Neural cell (in vitro differentiated cells): ENCODE measurements around the gene EOMES. TPM values are rescaled to one million over a fixed set of nuclear protein-coding genes. Genes with fewer than 3 reads are reported as not detected.

Source experiments
- H2AFZ ChIP-seq: fragments of 200-600, 300-800 bp; sonication (generic), shearing (Covaris generic); 2 replicates; pipeline ENCODE4 v1.6.0; 2014; ENCODE audit warnings: low read depth, mild to moderate bottlenecking, antibody characterized with exemption, low read length, moderate library complexity
- H3F3A ChIP-seq: fragments of 200-600 bp; shearing (Covaris generic); 2 replicates; pipeline ENCODE4 v1.6.1; 2016; ENCODE audit warnings: mild to moderate bottlenecking, moderate library complexity, mixed read lengths, antibody characterized with exemption, low read length; ENCODE audit not compliant: insufficient read depth, poor library complexity, severe bottlenecking
- H3K27ac ChIP-seq: fragments of 200-600, 300-800 bp; sonication (generic), shearing (Covaris generic); 2 replicates; pipeline ENCODE4 v1.5.1; 2014; ENCODE audit warnings: mild to moderate bottlenecking, low read length, moderate library complexity
- H3K27me3 ChIP-seq: fragments of 300-800, 200-600 bp; sonication (generic), shearing (Covaris generic); 2 replicates; pipeline ENCODE4 v1.6.0; 2014; ENCODE audit warnings: mild to moderate bottlenecking, low read depth, low read length, moderate library complexity; ENCODE audit not compliant: insufficient read depth
- H3K36me3 ChIP-seq: fragments of 300-800, 200-600 bp; sonication (generic), shearing (Covaris generic); 2 replicates; pipeline ENCODE4 v1.5.1; 2014; ENCODE audit warnings: mild to moderate bottlenecking, antibody characterized with exemption, low read length, moderate library complexity; ENCODE audit not compliant: insufficient read depth
- H3K4me2 ChIP-seq: fragments of 300-800, 200-600 bp; sonication (generic), shearing (Covaris generic); 2 replicates; pipeline ENCODE4 v1.6.0; 2014; ENCODE audit warnings: mild to moderate bottlenecking, low read length
- H3K4me3 ChIP-seq: fragments of 300-800, 200-600 bp; sonication (generic), shearing (Covaris generic); 2 replicates; pipeline ENCODE4 v1.5.1; 2014; ENCODE audit warnings: mild to moderate bottlenecking, low read length, moderate library complexity
- H3K79me2 ChIP-seq: fragments of 200-600 bp; shearing (Covaris generic); replicated peaks from 2 replicates; pipeline ENCODE4 v1.6.0; 2014; ENCODE audit warnings: mild to moderate bottlenecking, low read length, moderate library complexity; ENCODE audit not compliant: insufficient read depth
- H3K9ac ChIP-seq: fragments of 300-800, 200-600 bp; sonication (generic), shearing (Covaris generic); 2 replicates; pipeline ENCODE4 v1.6.1; 2016; ENCODE audit warnings: mild to moderate bottlenecking, low read length, mixed read lengths
- H3K9me2 ChIP-seq: fragments of 200-600 bp; shearing (Covaris generic); 2 replicates; pipeline ENCODE4 v1.6.1; 2016; ENCODE audit warnings: mild to moderate bottlenecking, low read length, mixed read lengths; ENCODE audit not compliant: insufficient read depth
- H3K9me3 ChIP-seq: fragments of 200-600, 300-800 bp; sonication (generic), shearing (Covaris generic); 2 replicates; pipeline ENCODE4 v1.6.1; 2016; ENCODE audit warnings: mild to moderate bottlenecking, mixed run types, low read length, moderate library complexity, mixed read lengths
- H4K20me1 ChIP-seq: fragments of 200-600 bp; shearing (Covaris generic); 2 replicates; pipeline ENCODE4 v1.6.1; 2016; ENCODE audit warnings: mild to moderate bottlenecking, mixed run types; ENCODE audit not compliant: insufficient read depth
- EP300 ChIP-seq: fragments of 450-650 bp; conservative IDR thresholded peaks from 2 replicates; pipeline ENCODE4 v1.6.1; 2014; ENCODE audit warnings: antibody characterized with exemption, mild to moderate bottlenecking, moderate library complexity; ENCODE audit not compliant: poor library complexity, severe bottlenecking
- EZH2 ChIP-seq: fragments of 200-600, 300-800 bp; shearing (Covaris generic), sonication (generic); IDR thresholded peaks from 2 replicates; pipeline ENCODE4 v1.6.1; 2014; ENCODE audit warnings: antibody characterized with exemption, low read length, borderline replicate concordance, mild to moderate bottlenecking; ENCODE audit not compliant: insufficient read depth, poor library complexity, severe bottlenecking
- MXI1 ChIP-seq: fragments of 450-650 bp; conservative IDR thresholded peaks from 2 replicates; pipeline ENCODE4 v1.6.1; 2014; ENCODE audit warnings: antibody characterized with exemption, mild to moderate bottlenecking; ENCODE audit not compliant: poor library complexity, severe bottlenecking
- POLR2AphosphoS5 ChIP-seq: IDR thresholded peaks from 2 replicates; pipeline ENCODE4 v1.6.1; 2012
- RAD21 ChIP-seq: fragments of 450-650 bp; conservative IDR thresholded peaks from 2 replicates; pipeline ENCODE4 v1.6.1; 2014; ENCODE audit warnings: antibody characterized with exemption, mild to moderate bottlenecking, moderate library complexity
- SMC3 ChIP-seq: fragments of 450-650 bp; conservative IDR thresholded peaks from 2 replicates; pipeline ENCODE4 v1.6.1; 2014; ENCODE audit warnings: antibody characterized with exemption, mild to moderate bottlenecking, moderate library complexity; ENCODE audit not compliant: poor library complexity
- TAF1 ChIP-seq: IDR thresholded peaks from 2 replicates; pipeline ENCODE4 v1.6.1; 2012; ENCODE audit warnings: low read depth
- polyA plus RNA-seq: library from polyadenylated mRNA; depleted of rRNA; stranded (reverse); fragments of >200 nt; gene quantifications from 2 replicates; pipeline ENCODE4 v1.2.3, GENCODE V29; 2014
- TF ChIP-seq, protein P1 (sequence below): fragments of 450-650 bp; IDR thresholded peaks from 2 replicates; pipeline ENCODE4 v1.5.1; 2014; ENCODE audit warnings: antibody characterized with exemption, mild to moderate bottlenecking, moderate library complexity; ENCODE audit not compliant: poor library complexity, severe bottlenecking
- TF ChIP-seq, protein P2 (sequence below): IDR thresholded peaks from 2 replicates; pipeline ENCODE4 v1.6.1; 2012; ENCODE audit warnings: borderline replicate concordance

Gene EOMES
- polyA plus RNA-seq, 1 donor from 2014 or later = 0.24 TPM

DNA sequence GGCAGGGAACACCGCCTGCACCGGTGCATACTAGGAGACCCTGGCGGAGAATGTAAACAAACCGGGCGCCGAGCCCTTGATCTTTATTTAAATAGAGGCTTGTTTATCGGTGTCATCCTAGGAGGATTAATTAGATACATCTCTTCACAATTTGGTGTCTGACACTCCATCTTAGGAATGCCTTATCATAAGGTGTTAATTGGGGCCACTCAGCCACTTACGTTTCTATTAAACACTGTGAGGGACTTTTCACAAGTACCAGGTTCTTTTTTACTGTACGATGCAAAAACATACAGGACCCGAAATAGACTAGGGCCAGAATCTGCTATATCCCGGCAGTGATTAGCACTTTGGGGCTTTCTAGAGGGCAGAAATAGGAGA, 8.0 kb downstream of the EOMES start:
- Histone ChIP-seq H3K9ac (no peak overlapping the region), H3K27me3 (peaks cover 76% of the 10 kb centered on the region), H3K4me3 (no peak overlapping the region), H2AFZ (no peak overlapping the region), H3K36me3 (no peaks in the 10 kb centered on the region), H3K9me2 (no peaks in the 10 kb centered on the region), H3F3A (no peaks in the 10 kb centered on the region), H3K79me2 (no peaks in the 10 kb centered on the region), H4K20me1 (no peaks in the 10 kb centered on the region), H3K27ac (no peak overlapping the region), H3K9me3 (no peaks in the 10 kb centered on the region), H3K4me2 (no peak overlapping the region)
- TF ChIP-seq, protein P1, sequence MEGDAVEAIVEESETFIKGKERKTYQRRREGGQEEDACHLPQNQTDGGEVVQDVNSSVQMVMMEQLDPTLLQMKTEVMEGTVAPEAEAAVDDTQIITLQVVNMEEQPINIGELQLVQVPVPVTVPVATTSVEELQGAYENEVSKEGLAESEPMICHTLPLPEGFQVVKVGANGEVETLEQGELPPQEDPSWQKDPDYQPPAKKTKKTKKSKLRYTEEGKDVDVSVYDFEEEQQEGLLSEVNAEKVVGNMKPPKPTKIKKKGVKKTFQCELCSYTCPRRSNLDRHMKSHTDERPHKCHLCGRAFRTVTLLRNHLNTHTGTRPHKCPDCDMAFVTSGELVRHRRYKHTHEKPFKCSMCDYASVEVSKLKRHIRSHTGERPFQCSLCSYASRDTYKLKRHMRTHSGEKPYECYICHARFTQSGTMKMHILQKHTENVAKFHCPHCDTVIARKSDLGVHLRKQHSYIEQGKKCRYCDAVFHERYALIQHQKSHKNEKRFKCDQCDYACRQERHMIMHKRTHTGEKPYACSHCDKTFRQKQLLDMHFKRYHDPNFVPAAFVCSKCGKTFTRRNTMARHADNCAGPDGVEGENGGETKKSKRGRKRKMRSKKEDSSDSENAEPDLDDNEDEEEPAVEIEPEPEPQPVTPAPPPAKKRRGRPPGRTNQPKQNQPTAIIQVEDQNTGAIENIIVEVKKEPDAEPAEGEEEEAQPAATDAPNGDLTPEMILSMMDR = no peak
- TF ChIP-seq EP300 = no peak
- no peak for TF ChIP-seq MXI1
- TF ChIP-seq, protein P2, sequence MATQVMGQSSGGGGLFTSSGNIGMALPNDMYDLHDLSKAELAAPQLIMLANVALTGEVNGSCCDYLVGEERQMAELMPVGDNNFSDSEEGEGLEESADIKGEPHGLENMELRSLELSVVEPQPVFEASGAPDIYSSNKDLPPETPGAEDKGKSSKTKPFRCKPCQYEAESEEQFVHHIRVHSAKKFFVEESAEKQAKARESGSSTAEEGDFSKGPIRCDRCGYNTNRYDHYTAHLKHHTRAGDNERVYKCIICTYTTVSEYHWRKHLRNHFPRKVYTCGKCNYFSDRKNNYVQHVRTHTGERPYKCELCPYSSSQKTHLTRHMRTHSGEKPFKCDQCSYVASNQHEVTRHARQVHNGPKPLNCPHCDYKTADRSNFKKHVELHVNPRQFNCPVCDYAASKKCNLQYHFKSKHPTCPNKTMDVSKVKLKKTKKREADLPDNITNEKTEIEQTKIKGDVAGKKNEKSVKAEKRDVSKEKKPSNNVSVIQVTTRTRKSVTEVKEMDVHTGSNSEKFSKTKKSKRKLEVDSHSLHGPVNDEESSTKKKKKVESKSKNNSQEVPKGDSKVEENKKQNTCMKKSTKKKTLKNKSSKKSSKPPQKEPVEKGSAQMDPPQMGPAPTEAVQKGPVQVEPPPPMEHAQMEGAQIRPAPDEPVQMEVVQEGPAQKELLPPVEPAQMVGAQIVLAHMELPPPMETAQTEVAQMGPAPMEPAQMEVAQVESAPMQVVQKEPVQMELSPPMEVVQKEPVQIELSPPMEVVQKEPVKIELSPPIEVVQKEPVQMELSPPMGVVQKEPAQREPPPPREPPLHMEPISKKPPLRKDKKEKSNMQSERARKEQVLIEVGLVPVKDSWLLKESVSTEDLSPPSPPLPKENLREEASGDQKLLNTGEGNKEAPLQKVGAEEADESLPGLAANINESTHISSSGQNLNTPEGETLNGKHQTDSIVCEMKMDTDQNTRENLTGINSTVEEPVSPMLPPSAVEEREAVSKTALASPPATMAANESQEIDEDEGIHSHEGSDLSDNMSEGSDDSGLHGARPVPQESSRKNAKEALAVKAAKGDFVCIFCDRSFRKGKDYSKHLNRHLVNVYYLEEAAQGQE = no peak
- no peak for TF ChIP-seq EZH2

DNA sequence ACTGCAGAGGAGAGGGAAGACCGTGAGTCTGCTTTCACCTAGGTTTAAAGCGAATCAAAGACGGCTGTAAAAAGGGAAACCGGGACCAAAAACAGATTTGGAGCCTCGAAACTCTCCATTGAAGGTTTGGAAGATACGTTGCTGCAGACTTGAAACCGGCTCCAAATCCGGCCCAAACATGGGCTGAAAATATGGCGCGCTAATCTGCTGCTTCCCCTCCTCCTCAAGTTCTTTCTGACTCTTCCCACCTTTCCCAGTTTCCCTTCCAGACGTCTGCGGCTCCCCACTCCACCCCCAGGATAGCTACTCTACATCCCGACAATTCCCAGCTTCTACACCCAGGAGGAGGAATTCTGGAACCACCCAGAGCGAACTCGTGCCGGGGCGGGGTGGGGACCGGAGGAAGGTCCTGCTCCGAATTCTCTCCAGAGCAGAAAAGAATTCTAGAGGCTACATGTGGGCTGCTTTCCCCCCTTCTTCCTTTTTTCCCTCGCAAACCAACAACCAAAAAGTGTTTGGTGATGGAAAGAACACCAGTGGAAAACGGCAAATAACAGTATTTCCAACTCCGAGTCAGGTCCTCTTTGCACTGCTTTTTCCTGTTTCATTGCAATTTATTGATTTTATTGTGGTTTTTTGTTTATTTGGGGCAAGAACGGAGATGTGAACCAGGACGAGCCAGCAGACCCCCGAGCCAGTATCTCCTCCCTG, 8.5 kb downstream of the EOMES start:
- Histone ChIP-seq H4K20me1 (no peaks in the 10 kb centered on the region), H3K9me3 (no peaks in the 10 kb centered on the region), H3K27me3 (peaks cover 71% of the 10 kb centered on the region), H2AFZ (no peak overlapping the region), H3K36me3 (no peaks in the 10 kb centered on the region), H3K9ac (no peak overlapping the region), H3K27ac (no peak overlapping the region), H3F3A (no peaks in the 10 kb centered on the region), H3K4me2 (no peak overlapping the region), H3K79me2 (no peaks in the 10 kb centered on the region), H3K4me3 (peak overlapping the region; percentile 57), H3K9me2 (no peaks in the 10 kb centered on the region)
- TF ChIP-seq TAF1 (no peak), RAD21 (no peak), EZH2 (no peak), MXI1 (no peak), EP300 (no peak), POLR2AphosphoS5 (no peak), SMC3 (no peak)
- TF ChIP-seq, protein P1 = no peak
- TF ChIP-seq, protein P2 = no peak
